SK-N-SH treated with all-trans-retinoic acid at 6 μM for 48 hours (cell line): Measurements from ENCODE around the gene GADD45B.

Experiments
- ATAC-seq: fragments of 200-7000 bp; cut with Tn5 transposase; 3 replicates; pipeline ENCODE4 v1.9.1; 2020; ENCODE audit warnings: mild to moderate bottlenecking, moderate library complexity
- ARNTL ChIP-seq: fragments of 450-650 bp; formaldehyde crosslinking; IDR thresholded peaks from 2 replicates; pipeline ENCODE4 v1.5.0; 2020; ENCODE audit warnings: low read depth, mild to moderate bottlenecking, moderate library complexity, borderline replicate concordance
- CREB5 ChIP-seq: fragments of 250-450 bp; sonication (Bioruptor Pico); IDR thresholded peaks from 2 replicates; pipeline ENCODE4 v1.5.1; 2020; ENCODE audit warnings: low read depth, mild to moderate bottlenecking, moderate library complexity
- CSRNP3 ChIP-seq: fragments of 250-450 bp; sonication (Bioruptor Pico); IDR thresholded peaks from 2 replicates; pipeline ENCODE4 v1.5.1; 2021; ENCODE audit warnings: mild to moderate bottlenecking, moderate library complexity
- GLIS3 ChIP-seq: fragments of 250-450 bp; sonication (Bioruptor Pico); IDR thresholded peaks from 2 replicates; pipeline ENCODE4 v1.5.0; 2020; ENCODE audit warnings: mild to moderate bottlenecking, moderate library complexity
- OSR1 ChIP-seq: fragments of 250-450 bp; sonication (Bioruptor Pico); IDR thresholded peaks from 2 replicates; pipeline ENCODE4 v1.8.0; 2022; ENCODE audit warnings: moderate library complexity, mild to moderate bottlenecking, inconsistent platforms
- POU6F1 ChIP-seq: fragments of 250-450 bp; sonication (Bioruptor Pico); IDR thresholded peaks from 2 replicates; pipeline ENCODE4 v1.8.0; 2021; ENCODE audit warnings: low read depth, mild to moderate bottlenecking, moderate library complexity, borderline replicate concordance
- PPARA ChIP-seq: fragments of 250-450 bp; sonication (Bioruptor Pico); IDR thresholded peaks from 2 replicates; pipeline ENCODE4 v1.5.0; 2020; ENCODE audit warnings: mild to moderate bottlenecking, borderline replicate concordance
- RARB ChIP-seq: fragments of 250-450 bp; sonication (Bioruptor Pico); IDR thresholded peaks from 2 replicates; pipeline ENCODE4 v1.8.0; 2021; ENCODE audit warnings: mild to moderate bottlenecking, moderate library complexity
- SNAI2 ChIP-seq: fragments of 250-450 bp; sonication (Bioruptor Pico); IDR thresholded peaks from 2 replicates; pipeline ENCODE4 v1.5.0; 2020; ENCODE audit warnings: mild to moderate bottlenecking, moderate library complexity
- TCF4 ChIP-seq: fragments of 250-450 bp; sonication (Bioruptor Pico); IDR thresholded peaks from 2 replicates; pipeline ENCODE4 v1.8.0; 2021; ENCODE audit warnings: mild to moderate bottlenecking, moderate library complexity, borderline replicate concordance
- TOX ChIP-seq: fragments of 250-450 bp; sonication (Bioruptor Pico); IDR thresholded peaks from 2 replicates; pipeline ENCODE4 v1.8.0; 2021; ENCODE audit warnings: mild to moderate bottlenecking, moderate library complexity, borderline replicate concordance
- ZFP3 ChIP-seq: fragments of 250-450 bp; sonication (Bioruptor Pico); IDR thresholded peaks from 2 replicates; pipeline ENCODE4 v1.5.0; 2020; ENCODE audit warnings: mild to moderate bottlenecking, moderate library complexity
- ZNF565 ChIP-seq: fragments of 450-650 bp; formaldehyde crosslinking; conservative IDR thresholded peaks from 2 replicates; pipeline ENCODE4 v1.5.0; 2020; ENCODE audit warnings: low read depth, mild to moderate bottlenecking, moderate library complexity
- ZNF70 ChIP-seq: fragments of 450-650 bp; formaldehyde crosslinking; IDR thresholded peaks from 2 replicates; pipeline ENCODE4 v1.5.0; 2020; ENCODE audit warnings: mild to moderate bottlenecking, moderate library complexity
- ZNF8 ChIP-seq: fragments of 450-650 bp; formaldehyde crosslinking; IDR thresholded peaks from 2 replicates; pipeline ENCODE4 v1.5.0; 2020; ENCODE audit warnings: mild to moderate bottlenecking, moderate library complexity
- TF ChIP-seq, protein P1 (sequence below): fragments of 250-450 bp; sonication (Bioruptor Pico); IDR thresholded peaks from 2 replicates; pipeline ENCODE4 v1.8.0; 2020; ENCODE audit warnings: mild to moderate bottlenecking, moderate library complexity, borderline replicate concordance

The GADD45B gene

DNA sequence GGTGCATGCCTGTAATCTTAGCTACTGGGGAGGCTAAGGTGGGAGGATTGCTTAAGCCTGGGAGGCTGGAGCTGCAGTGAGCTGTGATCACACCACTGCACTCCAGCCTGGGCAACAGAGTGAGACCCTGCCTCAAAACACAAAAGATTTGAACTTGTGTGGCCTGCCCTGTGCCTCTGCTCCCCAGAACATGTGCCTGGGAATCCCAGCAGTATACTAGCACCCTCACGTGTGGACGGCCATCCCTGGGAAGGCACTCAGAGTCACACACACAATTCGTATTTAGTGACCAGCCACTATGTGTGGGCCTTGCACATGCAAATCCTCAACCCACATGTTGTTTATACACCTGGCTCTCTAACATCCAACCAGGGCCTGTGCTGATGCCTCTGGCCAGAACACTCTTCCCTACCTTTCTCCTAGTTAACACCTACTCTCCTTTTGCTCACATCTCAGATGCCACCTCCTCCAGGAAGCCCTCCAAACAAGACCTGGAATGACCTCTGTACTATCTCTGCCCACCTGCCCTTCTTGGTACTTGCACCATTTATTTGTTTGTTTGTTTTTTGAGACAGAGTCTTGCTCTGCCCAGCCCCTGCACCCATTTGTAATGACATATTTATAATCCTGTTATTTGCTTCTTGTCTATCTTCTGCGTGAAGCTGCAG lies 7.7 kb downstream of the GADD45B start (continued):
- TF ChIP-seq CSRNP3 (no peak), ZNF70 (CRISPR knock-in tag) (no peak)
- TF ChIP-seq, protein P1, sequence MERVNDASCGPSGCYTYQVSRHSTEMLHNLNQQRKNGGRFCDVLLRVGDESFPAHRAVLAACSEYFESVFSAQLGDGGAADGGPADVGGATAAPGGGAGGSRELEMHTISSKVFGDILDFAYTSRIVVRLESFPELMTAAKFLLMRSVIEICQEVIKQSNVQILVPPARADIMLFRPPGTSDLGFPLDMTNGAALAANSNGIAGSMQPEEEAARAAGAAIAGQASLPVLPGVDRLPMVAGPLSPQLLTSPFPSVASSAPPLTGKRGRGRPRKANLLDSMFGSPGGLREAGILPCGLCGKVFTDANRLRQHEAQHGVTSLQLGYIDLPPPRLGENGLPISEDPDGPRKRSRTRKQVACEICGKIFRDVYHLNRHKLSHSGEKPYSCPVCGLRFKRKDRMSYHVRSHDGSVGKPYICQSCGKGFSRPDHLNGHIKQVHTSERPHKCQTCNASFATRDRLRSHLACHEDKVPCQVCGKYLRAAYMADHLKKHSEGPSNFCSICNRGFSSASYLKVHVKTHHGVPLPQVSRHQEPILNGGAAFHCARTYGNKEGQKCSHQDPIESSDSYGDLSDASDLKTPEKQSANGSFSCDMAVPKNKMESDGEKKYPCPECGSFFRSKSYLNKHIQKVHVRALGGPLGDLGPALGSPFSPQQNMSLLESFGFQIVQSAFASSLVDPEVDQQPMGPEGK (CRISPR knock-in tag): no peak
- TF ChIP-seq, all 23 proteins: peak for 0

DNA sequence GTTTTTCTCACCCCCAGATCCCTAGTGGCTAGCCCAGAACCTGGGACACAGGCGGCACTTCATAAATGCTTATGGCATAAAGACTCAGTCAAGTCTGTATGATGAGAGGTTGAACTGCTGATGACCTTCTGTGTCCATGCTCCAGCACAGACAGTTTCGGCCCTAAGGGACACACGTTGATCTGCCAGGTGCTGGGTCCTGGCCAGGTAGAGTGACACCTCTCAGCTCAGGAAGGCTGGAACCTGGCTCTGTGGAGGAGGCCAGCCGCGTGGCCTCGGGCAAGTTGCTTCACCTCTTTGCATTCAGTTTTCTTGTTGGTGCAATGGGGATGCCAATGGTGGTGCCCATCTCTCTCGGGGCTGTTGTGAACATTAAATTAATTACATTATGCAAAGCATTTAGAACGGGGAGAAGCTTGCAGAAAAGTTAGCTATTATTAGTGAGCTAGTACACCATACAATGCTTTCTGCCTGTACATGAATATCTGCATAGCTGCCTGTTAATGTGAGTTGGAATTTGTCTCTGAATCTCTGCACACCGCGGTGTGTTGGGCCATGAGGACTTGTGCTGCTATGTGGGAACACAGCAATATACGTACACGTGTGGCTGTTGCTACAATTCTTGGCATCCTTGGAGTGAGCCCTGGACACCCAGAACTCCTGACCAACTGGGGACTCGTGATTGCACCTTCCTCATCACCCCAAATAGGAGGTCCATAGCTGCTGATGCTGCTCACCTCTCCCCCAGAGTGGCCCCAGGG lies 8.4 kb downstream of the GADD45B start:
- ATAC-seq: no peak

GRCh38 chr19:2485428-2485827 lies 9.5 kb downstream of the GADD45B start:
- no peak for ATAC-seq
- TF ChIP-seq ZNF8 (no peak), RARB (CRISPR knock-in tag) (no peak), CSRNP3 (no peak), OSR1 (no peak), PPARA (CRISPR knock-in tag) (no peak), ZNF565 (CRISPR knock-in tag) (no peak), GLIS3 (CRISPR knock-in tag) (no peak), TCF4 (CRISPR knock-in tag) (no peak), SNAI2 (CRISPR knock-in tag) (no peak), POU6F1 (CRISPR knock-in tag) (no peak), CREB5 (CRISPR knock-in tag) (no peak), ZFP3 (CRISPR knock-in tag) (no peak)
- TF ChIP-seq, protein P1 (CRISPR knock-in tag): no peak

More for the DNA sequence above, 8.4 kb downstream of the GADD45B start:
- TF ChIP-seq SNAI2 (CRISPR knock-in tag) (no peak), TOX (CRISPR knock-in tag) (no peak), ARNTL (CRISPR knock-in tag) (no peak), CSRNP3 (no peak), POU6F1 (CRISPR knock-in tag) (no peak), ZFP3 (CRISPR knock-in tag) (no peak)
- TF ChIP-seq, all 23 proteins: peak for 0
